Keratinocyte (primary cell): ENCODE results near the gene SNX8. TPM values are rescaled to one million over a fixed set of nuclear protein-coding genes. Genes with fewer than 3 reads are reported as not detected.

Experiments
- DNase-seq: peaks from one replicate; pipeline ENCODE4 v3.0.0-alpha.2; 2011; ENCODE audit warnings: low read depth, missing footprints, low spot score
- FAIRE-seq: peaks from 2 replicates; lab custom pipeline; 2011; peaks lifted over from hg19 to GRCh38; lab: Jason Lieb, UNC
- H2AFZ ChIP-seq: 2 replicates; pipeline ENCODE4 v1.6.0; 2012; ENCODE audit warnings: low read length, control low read depth, inconsistent platforms; ENCODE audit not compliant: control insufficient read depth
- H3K27ac ChIP-seq: 2 replicates; pipeline ENCODE4 v1.5.1; 2011; ENCODE audit warnings: low read length; ENCODE audit not compliant: control insufficient read depth, insufficient read depth
- H3K27me3 ChIP-seq: 3 replicates; pipeline ENCODE4 v1.6.0; 2011; ENCODE audit warnings: low read length; ENCODE audit not compliant: control insufficient read depth, insufficient read depth; ENCODE audit errors: extremely low read depth
- H3K36me3 ChIP-seq, 2 experiments: 2 replicates in 1 of 2; 3 replicates in 1 of 2; pipeline ENCODE4 v1.5.1; 2011; ENCODE audit warnings: low read length in 2 of 2, mild to moderate bottlenecking in 1 of 2; ENCODE audit not compliant: control insufficient read depth in 2 of 2, insufficient read depth in 2 of 2; ENCODE audit errors: extremely low read depth in 1 of 2
- H3K4me1 ChIP-seq: 3 replicates; pipeline ENCODE4 v1.5.1; 2011; ENCODE audit warnings: low read length; ENCODE audit not compliant: control insufficient read depth, insufficient read depth; ENCODE audit errors: extremely low read depth
- H3K4me2 ChIP-seq: 3 replicates; pipeline ENCODE4 v1.6.0; 2011; ENCODE audit warnings: low read depth, low read length; ENCODE audit not compliant: control insufficient read depth, insufficient read depth; ENCODE audit errors: extremely low read depth
- H3K4me3 ChIP-seq, 3 experiments: fragments of 200-600 bp in 1 of 3; sonication (generic) in 1 of 3; 2 replicates in 2 of 3; 3 replicates in 1 of 3; pipeline ENCODE4 v1.5.1; 2011 to 2016; ENCODE audit warnings: low read length in 3 of 3, mild to moderate bottlenecking in 3 of 3, control low read depth in 2 of 3, inconsistent platforms in 1 of 3, low read depth in 1 of 3, mixed read lengths in 1 of 3, mixed run types in 1 of 3, moderate library complexity in 1 of 3; ENCODE audit not compliant: control insufficient read depth in 2 of 3, insufficient read depth in 2 of 3; ENCODE audit errors: extremely low read depth in 1 of 3
- H3K79me2 ChIP-seq: 2 replicates; pipeline ENCODE4 v1.6.0; 2012; ENCODE audit warnings: low read length; ENCODE audit not compliant: control insufficient read depth, insufficient read depth
- H3K9ac ChIP-seq: 3 replicates; pipeline ENCODE4 v1.6.0; 2011; ENCODE audit warnings: low read length; ENCODE audit not compliant: control insufficient read depth, insufficient read depth; ENCODE audit errors: extremely low read depth
- H3K9me1 ChIP-seq: 3 replicates; pipeline ENCODE4 v1.6.0; 2011; ENCODE audit warnings: low read length; ENCODE audit not compliant: control insufficient read depth, insufficient read depth; ENCODE audit errors: extremely low read depth
- H3K9me3 ChIP-seq: 2 replicates; pipeline ENCODE4 v1.5.1; 2012; ENCODE audit warnings: low read depth, low read length; ENCODE audit not compliant: control insufficient read depth
- H4K20me1 ChIP-seq: 3 replicates; pipeline ENCODE4 v1.6.0; 2011; ENCODE audit warnings: low read length; ENCODE audit not compliant: control insufficient read depth, insufficient read depth; ENCODE audit errors: extremely low read depth
- EZH2 ChIP-seq: IDR thresholded peaks from one replicate; pipeline ENCODE4 v1.6.1; 2012; ENCODE audit warnings: inconsistent platforms, mild to moderate bottlenecking, low read length, moderate library complexity
- dilution Hi-C: fragments of 300-500 bp; cut with MboI; formaldehyde crosslinking; loops from one replicate; pipeline ENCODE4 v1.7.0; 2020; ENCODE audit warnings: low sequenced_read_pairs; ENCODE audit not compliant: extremely low pct_ligation_motif_present
- polyA plus RNA-seq, 5 experiments: library from polyadenylated mRNA; depleted of rRNA in 3 of 5; stranded (reverse) in 3 of 5; stranded (forward) in 1 of 5; unstranded in 1 of 5; fragments of >200 nt; gene quantifications; 1 replicate in 1 of 5; 2 replicates in 3 of 5; 3 replicates in 1 of 5; pipeline versions ENCODE4 v1.2.1 to v1.2.3, GENCODE V29; 2011 to 2012; ENCODE audit warnings: missing spikeins in 2 of 5, low read depth in 1 of 5, low replicate concordance in 1 of 5
- TF ChIP-seq, protein P1 (sequence below), 3 experiments: IDR thresholded peaks in 1 of 3; conservative IDR thresholded peaks in 1 of 3; optimal IDR thresholded peaks in 1 of 3; 2 replicates in 2 of 3; 3 replicates in 1 of 3; pipeline versions ENCODE3 to v1.5.1; 2011; ENCODE audit warnings: low read length in 3 of 3, mild to moderate bottlenecking in 3 of 3, moderate library complexity in 2 of 3, control low read depth in 1 of 3, inconsistent platforms in 1 of 3; ENCODE audit not compliant: insufficient read depth in 2 of 3; ENCODE audit errors: extremely low read depth in 1 of 3

The SNX8 gene
- polyA plus RNA-seq, 1 donor (not counting 4 experiments of a cell fraction or from before 2014, with no cell fraction given): 24.2 TPM

DNA sequence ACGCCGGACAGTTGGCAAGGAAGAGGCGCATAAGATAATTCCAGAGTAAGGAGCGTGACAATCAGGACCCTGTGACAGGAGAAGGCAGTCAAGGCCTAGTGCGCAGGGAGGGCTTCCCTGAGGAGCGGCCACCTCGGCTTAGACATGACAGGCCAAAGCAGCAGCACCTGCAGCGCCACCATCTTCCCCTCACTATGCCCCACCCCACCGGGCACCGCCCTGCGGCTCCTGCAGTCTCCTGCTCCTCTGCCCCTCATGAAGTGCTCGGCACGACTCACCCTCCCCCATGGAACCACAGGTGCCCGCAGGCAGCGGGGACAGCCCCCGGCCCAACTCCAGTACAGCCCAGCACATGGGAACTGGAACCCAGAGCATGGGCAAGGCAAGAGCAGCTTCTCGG, 93.3 kb downstream of the SNX8 start:
- Histone ChIP-seq H3K27me3 (no peaks in the 10 kb centered on the region), H3K4me1 (peaks cover 22% of the 10 kb centered on the region), H4K20me1 (peaks cover 6% of the 10 kb centered on the region), H3K36me3 (peaks cover 27% of the 10 kb centered on the region in 2 experiments), H3K79me2 (peaks cover 32% of the 10 kb centered on the region), H3K9ac (no peak overlapping the region), H3K27ac (no peak overlapping the region), H2AFZ (no peak overlapping the region), H3K9me1 (no peaks in the 10 kb centered on the region), H3K4me2 (no peak overlapping the region), H3K4me3 (no peak overlapping the region), H3K9me3 (no peaks in the 10 kb centered on the region)
- DNase-seq (no peak), FAIRE-seq (no peak)
- dilution Hi-C loops: no loop called here
- TF ChIP-seq EZH2: no peak
- TF ChIP-seq, protein P1, sequence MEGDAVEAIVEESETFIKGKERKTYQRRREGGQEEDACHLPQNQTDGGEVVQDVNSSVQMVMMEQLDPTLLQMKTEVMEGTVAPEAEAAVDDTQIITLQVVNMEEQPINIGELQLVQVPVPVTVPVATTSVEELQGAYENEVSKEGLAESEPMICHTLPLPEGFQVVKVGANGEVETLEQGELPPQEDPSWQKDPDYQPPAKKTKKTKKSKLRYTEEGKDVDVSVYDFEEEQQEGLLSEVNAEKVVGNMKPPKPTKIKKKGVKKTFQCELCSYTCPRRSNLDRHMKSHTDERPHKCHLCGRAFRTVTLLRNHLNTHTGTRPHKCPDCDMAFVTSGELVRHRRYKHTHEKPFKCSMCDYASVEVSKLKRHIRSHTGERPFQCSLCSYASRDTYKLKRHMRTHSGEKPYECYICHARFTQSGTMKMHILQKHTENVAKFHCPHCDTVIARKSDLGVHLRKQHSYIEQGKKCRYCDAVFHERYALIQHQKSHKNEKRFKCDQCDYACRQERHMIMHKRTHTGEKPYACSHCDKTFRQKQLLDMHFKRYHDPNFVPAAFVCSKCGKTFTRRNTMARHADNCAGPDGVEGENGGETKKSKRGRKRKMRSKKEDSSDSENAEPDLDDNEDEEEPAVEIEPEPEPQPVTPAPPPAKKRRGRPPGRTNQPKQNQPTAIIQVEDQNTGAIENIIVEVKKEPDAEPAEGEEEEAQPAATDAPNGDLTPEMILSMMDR (optimal IDR thresholded peaks at IDR 0.05 in 1 of 3, IDR thresholded peaks at IDR 0.05 in 1 of 3, conservative IDR thresholded peaks at IDR 0.05 in 1 of 3; ENCODE audit: extremely low read depth in 1 of 3, insufficient read depth in 2 of 3, low read length in 3 of 3): no peak

DNA sequence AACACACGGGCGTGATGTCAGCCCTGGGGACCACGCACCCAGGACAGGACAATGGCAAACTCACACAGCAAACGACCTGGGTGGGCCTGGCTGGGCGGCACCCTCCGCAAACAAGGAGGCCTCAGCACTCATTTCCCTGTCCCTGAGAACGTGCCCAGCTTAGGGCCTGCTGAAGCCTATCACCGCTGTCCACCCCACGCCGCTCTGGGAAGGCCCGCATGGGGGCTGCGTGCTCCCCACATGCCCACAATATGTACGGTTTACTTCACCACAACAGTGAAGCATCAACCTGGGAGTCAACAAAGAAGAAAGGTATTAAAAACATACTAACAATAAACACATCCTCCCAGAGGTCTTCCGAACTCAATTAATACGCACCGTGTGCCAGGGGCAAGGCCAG, 93.7 kb downstream of the SNX8 start:
- H3K27ac ChIP-seq: no peak overlapping the region
- peaks cover 2% of the 10 kb centered on the region for H4K20me1 ChIP-seq
- H3K79me2 ChIP-seq: peaks cover 32% of the 10 kb centered on the region
- dilution Hi-C loops: no loop called here
- H3K9me1 ChIP-seq: no peaks in the 10 kb centered on the region
- no peak for DNase-seq
- H3K4me1 ChIP-seq: peaks cover 18% of the 10 kb centered on the region
- no peak overlapping the region for H3K9ac ChIP-seq
- no peak overlapping the region for H3K4me2 ChIP-seq
- no peak overlapping the region for H3K4me3 ChIP-seq
- no peak for TF ChIP-seq EZH2
- H3K36me3 ChIP-seq: peaks cover 27 to 32% of the 10 kb centered on the region in 2 experiments
- FAIRE-seq: no peak
- no peak overlapping the region for H2AFZ ChIP-seq
- H3K27me3 ChIP-seq: no peaks in the 10 kb centered on the region
- H3K9me3 ChIP-seq: no peaks in the 10 kb centered on the region

DNA sequence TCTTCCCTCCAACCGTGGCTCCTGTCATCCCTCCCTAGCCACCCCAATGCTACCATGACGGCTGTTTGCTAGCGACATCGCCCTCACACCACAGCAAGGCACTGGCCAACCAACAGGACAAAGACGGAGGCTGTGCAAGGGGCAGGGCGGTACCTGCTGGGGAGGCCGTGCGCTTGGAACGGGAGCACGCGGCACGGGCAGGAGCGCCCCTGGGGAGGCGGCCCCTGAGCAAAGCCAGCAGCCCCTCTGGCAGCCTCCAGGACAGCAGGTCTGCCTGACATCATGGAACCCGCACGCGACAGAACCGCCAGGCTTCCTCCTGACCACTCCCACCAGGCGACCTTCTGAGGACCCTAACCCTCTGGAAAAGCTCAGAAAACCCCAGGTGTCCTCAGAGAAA, 94.2 kb downstream of the SNX8 start:
- no peaks in the 10 kb centered on the region for H3K9me3 ChIP-seq
- H3K4me3 ChIP-seq: no peak overlapping the region
- peaks cover 13% of the 10 kb centered on the region for H3K4me1 ChIP-seq
- peaks cover 30 to 34% of the 10 kb centered on the region in 2 experiments for H3K36me3 ChIP-seq
- H2AFZ ChIP-seq: no peak overlapping the region
- H3K27me3 ChIP-seq: no peaks in the 10 kb centered on the region
- H3K27ac ChIP-seq: no peak overlapping the region
- FAIRE-seq (no peak), DNase-seq (no peak)
- H3K4me2 ChIP-seq: no peak overlapping the region
- H3K9me1 ChIP-seq: no peaks in the 10 kb centered on the region
- dilution Hi-C loops: no loop called here
- TF ChIP-seq, protein P1 (optimal IDR thresholded peaks at IDR 0.05 in 1 of 3, IDR thresholded peaks at IDR 0.05 in 1 of 3, conservative IDR thresholded peaks at IDR 0.05 in 1 of 3; ENCODE audit: extremely low read depth in 1 of 3, insufficient read depth in 2 of 3, low read length in 3 of 3): no peak
- TF ChIP-seq EZH2: no peak
- peaks cover 2% of the 10 kb centered on the region for H4K20me1 ChIP-seq
- H3K79me2 ChIP-seq: peaks cover 32% of the 10 kb centered on the region
- H3K9ac ChIP-seq: no peak overlapping the region
